ENCODE measurements around the gene MAPK1. TPM values are rescaled to one million over a fixed set of nuclear protein-coding genes. Genes with fewer than 3 reads are reported as not detected.

MAPK1 gene
- total and polyA plus RNA-seq, 2 donors (not counting 3 experiments of a cell fraction or from before 2014, with no cell fraction given), result 50.9 to 163 TPM

DNA sequence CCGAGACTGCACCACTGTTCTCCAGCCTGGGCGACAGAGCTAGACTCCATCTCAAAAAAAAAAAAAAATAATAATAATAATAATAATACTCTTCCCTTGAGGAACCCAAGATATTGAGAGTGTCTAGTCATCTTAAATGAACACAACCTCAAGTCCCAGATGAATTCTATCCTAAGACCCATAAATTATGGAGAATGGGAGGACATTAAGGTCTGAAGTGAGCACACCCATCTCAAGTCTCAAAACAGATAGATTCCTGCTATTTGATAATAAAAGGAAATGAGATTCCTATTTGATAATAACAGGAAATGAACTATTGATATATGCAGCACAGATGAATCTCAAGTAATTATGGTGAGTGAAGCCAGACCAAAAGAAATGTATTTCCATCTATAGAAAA lies 51.5 kb downstream of the MAPK1 start:
- Histone ChIP-seq H3K4me3 (replicated peaks in 1 of 3; ENCODE audit: insufficient read depth in 1 of 3, low read depth in 1 of 3, low read length in 3 of 3) (peak overlapping the region in 1 of 3 experiments; percentile 51), H3K36me3 (ENCODE audit: control insufficient read depth in 2 of 2, extremely low read depth in 1 of 2, insufficient read depth in 2 of 2, low read length in 2 of 2) (no peaks in the 10 kb centered on the region), H2AFZ (ENCODE audit: low read depth, low read length) (no peak overlapping the region), H3K4me1 (ENCODE audit: control insufficient read depth, extremely low read depth, insufficient read depth, low read length) (peaks cover 32% of the 10 kb centered on the region), H3K4me2 (ENCODE audit: insufficient read depth, low read length) (peak overlapping the region; percentile 93), H3K9me3 (replicated peaks; ENCODE audit: control insufficient read depth, insufficient read depth, low read length) (no peaks in the 10 kb centered on the region), H3K27me3 (ENCODE audit: control insufficient read depth in 2 of 2, insufficient read depth in 2 of 2, low read length in 2 of 2) (no peaks in the 10 kb centered on the region), H3K79me2 (ENCODE audit: control insufficient read depth, insufficient read depth, low read length) (peaks cover 80% of the 10 kb centered on the region), H4K20me1 (replicated peaks; ENCODE audit: control insufficient read depth, extremely low read depth, insufficient read depth, low read length) (no peaks in the 10 kb centered on the region), H3K9me1 (replicated peaks; ENCODE audit: control insufficient read depth, extremely low read depth, insufficient read depth, low read length) (no peaks in the 10 kb centered on the region), H3K9ac (replicated peaks; ENCODE audit: extremely low read depth, insufficient read depth, low read length) (peak overlapping the region; percentile 86), H3K27ac (ENCODE audit: insufficient read depth, low read depth, low read length) (peak overlapping the region; percentile 96)
- dilution Hi-C loops (cut with MboI; ENCODE audit: extremely low pct_ligation_motif_present, low sequenced_read_pairs) (loop anchor here (25.0 kb wide), 1 partner anchor 121 kb away; no protein-coding TSS in a partner anchor), intact Hi-C loops (cut with micrococcal nuclease) (loop anchor here (1.0 to 10.0 kb wide), 4 partner anchors 21 to 161 kb away; partner anchors contain the start of gene MAPK1)
- TF ChIP-seq, protein P1, sequence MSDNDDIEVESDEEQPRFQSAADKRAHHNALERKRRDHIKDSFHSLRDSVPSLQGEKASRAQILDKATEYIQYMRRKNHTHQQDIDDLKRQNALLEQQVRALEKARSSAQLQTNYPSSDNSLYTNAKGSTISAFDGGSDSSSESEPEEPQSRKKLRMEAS (IDR thresholded peaks at IDR 0.05; ENCODE audit: insufficient read depth, insufficient read length), result no peak
- TF ChIP-seq GATA2 (IDR thresholded peaks at IDR 0.05; ENCODE audit: insufficient read depth, insufficient read length, low read depth, low read length) (no peak), JUN (IDR thresholded peaks at IDR 0.05; ENCODE audit: borderline replicate concordance, insufficient read depth, insufficient read length, low read depth) (no peak), MYC (IDR thresholded peaks at IDR 0.05; ENCODE audit: low read depth, low read length) (no peak), POLR2AphosphoS5 (IDR thresholded peaks at IDR 0.05; ENCODE audit: insufficient read depth, low read depth, low read length) (no peak), EZH2 (IDR thresholded peaks at IDR 0.05; ENCODE audit: borderline replicate concordance, low read depth, low read length, severe bottlenecking) (no peak), POLR2A (IDR thresholded peaks at IDR 0.05; ENCODE audit: low read depth, low read length) (no peak), FOS (IDR thresholded peaks at IDR 0.05; ENCODE audit: borderline replicate concordance, insufficient read depth, low read length) (no peak)
- TF ChIP-seq, protein P2, sequence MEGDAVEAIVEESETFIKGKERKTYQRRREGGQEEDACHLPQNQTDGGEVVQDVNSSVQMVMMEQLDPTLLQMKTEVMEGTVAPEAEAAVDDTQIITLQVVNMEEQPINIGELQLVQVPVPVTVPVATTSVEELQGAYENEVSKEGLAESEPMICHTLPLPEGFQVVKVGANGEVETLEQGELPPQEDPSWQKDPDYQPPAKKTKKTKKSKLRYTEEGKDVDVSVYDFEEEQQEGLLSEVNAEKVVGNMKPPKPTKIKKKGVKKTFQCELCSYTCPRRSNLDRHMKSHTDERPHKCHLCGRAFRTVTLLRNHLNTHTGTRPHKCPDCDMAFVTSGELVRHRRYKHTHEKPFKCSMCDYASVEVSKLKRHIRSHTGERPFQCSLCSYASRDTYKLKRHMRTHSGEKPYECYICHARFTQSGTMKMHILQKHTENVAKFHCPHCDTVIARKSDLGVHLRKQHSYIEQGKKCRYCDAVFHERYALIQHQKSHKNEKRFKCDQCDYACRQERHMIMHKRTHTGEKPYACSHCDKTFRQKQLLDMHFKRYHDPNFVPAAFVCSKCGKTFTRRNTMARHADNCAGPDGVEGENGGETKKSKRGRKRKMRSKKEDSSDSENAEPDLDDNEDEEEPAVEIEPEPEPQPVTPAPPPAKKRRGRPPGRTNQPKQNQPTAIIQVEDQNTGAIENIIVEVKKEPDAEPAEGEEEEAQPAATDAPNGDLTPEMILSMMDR (IDR thresholded peaks at IDR 0.05; ENCODE audit: extremely low read depth in 1 of 2, insufficient read depth in 1 of 2, low read depth in 1 of 2, low read length in 2 of 2), result no peak
- no TSS peak for BruUV-seq (replicated peaks)
- FAIRE-seq (no peak), DNase-seq (ENCODE audit: low read depth, low spot score) (peak; percentile 24)
- CTCF ChIA-PET, result interaction anchor here (0.6 to 1.3 kb wide), 2 partner anchors 10 to 25 kb away, joined by 3 to 9 read pairs; no protein-coding TSS in a partner anchor
- POLR2A ChIA-PET, result no interaction called here

All from endothelial cell of umbilical vein (primary cell).